Brain microvascular endothelial cell (primary cell): ENCODE results near the gene ZNF628.

Experiments
- DNase-seq: peaks from one replicate; pipeline ENCODE4 v3.0.0-alpha.2; 2020
- H3K27ac ChIP-seq: fragments of 250-450 bp; sonication (Bioruptor Pico); 2 replicates; pipeline ENCODE4 v1.5.1; 2020; ENCODE audit warnings: mild to moderate bottlenecking, moderate library complexity
- H3K27me3 ChIP-seq: fragments of 250-450 bp; sonication (Bioruptor Pico); replicated peaks from 2 replicates; pipeline ENCODE4 v1.5.1; 2020; ENCODE audit warnings: mild to moderate bottlenecking
- H3K36me3 ChIP-seq: fragments of 250-450 bp; sonication (Bioruptor Pico); replicated peaks from 2 replicates; pipeline ENCODE4 v1.5.1; 2020; ENCODE audit warnings: mild to moderate bottlenecking
- H3K4me3 ChIP-seq: 2 replicates; pipeline ENCODE4 v1.5.1; 2011; ENCODE audit warnings: low read depth, mild to moderate bottlenecking, control low read depth, low read length, moderate library complexity
- in situ Hi-C: cut with HindIII; loops from 2 replicates; pipeline ENCODE4 v1.10.0; 2017; ENCODE audit warnings: low sequenced_read_pairs, low pct_ligation_motif_present
- TF ChIP-seq, protein P1 (sequence below): IDR thresholded peaks from 2 replicates; pipeline ENCODE4 v1.5.1; 2011; ENCODE audit warnings: low read depth, mild to moderate bottlenecking, moderate library complexity, low read length, control low read depth, inconsistent platforms; ENCODE audit errors: missing control alignments

The ZNF628 gene

GRCh38 chr19:55486971-55487923 is 10.8 kb downstream of the ZNF628 start:
- H3K27me3 ChIP-seq, result no peaks in the 10 kb centered on the region
- in situ Hi-C loops, result no loop called here
- DNase-seq, result peak; percentile 88
- H3K4me3 ChIP-seq, result peak overlapping the region; percentile 9
- peak overlapping the region; percentile 84 for H3K27ac ChIP-seq
- peaks cover 6% of the 10 kb centered on the region for H3K36me3 ChIP-seq
- TF ChIP-seq, protein P1, sequence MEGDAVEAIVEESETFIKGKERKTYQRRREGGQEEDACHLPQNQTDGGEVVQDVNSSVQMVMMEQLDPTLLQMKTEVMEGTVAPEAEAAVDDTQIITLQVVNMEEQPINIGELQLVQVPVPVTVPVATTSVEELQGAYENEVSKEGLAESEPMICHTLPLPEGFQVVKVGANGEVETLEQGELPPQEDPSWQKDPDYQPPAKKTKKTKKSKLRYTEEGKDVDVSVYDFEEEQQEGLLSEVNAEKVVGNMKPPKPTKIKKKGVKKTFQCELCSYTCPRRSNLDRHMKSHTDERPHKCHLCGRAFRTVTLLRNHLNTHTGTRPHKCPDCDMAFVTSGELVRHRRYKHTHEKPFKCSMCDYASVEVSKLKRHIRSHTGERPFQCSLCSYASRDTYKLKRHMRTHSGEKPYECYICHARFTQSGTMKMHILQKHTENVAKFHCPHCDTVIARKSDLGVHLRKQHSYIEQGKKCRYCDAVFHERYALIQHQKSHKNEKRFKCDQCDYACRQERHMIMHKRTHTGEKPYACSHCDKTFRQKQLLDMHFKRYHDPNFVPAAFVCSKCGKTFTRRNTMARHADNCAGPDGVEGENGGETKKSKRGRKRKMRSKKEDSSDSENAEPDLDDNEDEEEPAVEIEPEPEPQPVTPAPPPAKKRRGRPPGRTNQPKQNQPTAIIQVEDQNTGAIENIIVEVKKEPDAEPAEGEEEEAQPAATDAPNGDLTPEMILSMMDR, result no peak

DNA sequence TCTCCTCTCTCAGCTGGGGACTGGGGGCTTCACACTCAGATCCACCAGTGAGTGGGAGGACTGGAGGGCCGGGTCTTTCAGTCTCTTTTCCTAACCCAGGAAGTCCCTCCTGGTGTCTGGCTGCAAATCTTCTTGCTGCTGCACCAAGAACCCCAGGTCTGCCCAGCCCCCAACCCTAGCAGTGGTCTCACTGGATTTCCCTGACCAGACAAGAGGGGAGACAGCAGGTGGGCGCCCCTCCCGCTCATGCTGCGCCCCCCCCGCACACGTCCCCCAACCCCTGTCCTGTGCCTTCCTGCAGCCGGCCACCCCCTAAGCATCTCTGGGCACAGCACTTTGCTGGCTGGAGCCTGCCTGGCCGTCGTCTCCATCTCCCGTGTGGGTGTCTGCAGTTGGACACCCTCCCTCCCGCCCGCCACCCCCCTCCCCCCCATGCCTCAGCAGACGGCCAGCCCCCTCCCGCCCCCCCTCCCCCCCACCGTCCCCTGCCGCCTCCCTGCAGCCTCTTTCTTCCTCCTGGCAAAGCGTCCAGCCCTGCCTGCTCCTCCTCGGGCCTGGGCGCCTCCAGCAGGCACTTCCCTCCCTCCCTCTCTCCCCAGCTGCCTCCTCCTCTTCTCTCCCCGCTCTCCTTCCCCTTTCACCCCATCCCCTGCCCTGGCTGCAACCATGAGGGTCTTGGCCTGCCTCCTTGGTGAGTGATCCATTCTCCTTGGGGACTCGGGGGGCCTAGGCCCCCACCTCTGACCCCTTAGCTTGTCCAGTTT is 11.7 kb downstream of the ZNF628 start, which contains the start of gene SSC5D:
SSC5D (plus strand) TSS at position 513 of the 764 bp plus-strand sequence; CDS start at position 667, 154 bp downstream.
- Histone ChIP-seq H3K4me3 (peak within 1 kb of the TSS; percentile 32), H3K27ac (peak within 1 kb of the TSS; percentile 84)
- TF ChIP-seq, protein P1, result no peak

GRCh38 chr19:55488986-55489710 is 12.7 kb downstream of the ZNF628 start:
- TF ChIP-seq, protein P1, result no peak
- Histone ChIP-seq H3K27me3 (no peaks in the 10 kb centered on the region), H3K27ac (no peak overlapping the region), H3K36me3 (no peaks in the 10 kb centered on the region), H3K4me3 (no peak overlapping the region)
- DNase-seq, result no peak
- in situ Hi-C loops, result no loop called here

More for the DNA sequence above, 11.7 kb downstream of the ZNF628 start, which contains the start of gene SSC5D:
- Histone ChIP-seq H3K27me3 (no peaks in the 10 kb centered on the region), H3K36me3 (peaks cover under 1% of the 10 kb centered on the region)
- no peak for DNase-seq
- in situ Hi-C loops, result no loop called here

DNA sequence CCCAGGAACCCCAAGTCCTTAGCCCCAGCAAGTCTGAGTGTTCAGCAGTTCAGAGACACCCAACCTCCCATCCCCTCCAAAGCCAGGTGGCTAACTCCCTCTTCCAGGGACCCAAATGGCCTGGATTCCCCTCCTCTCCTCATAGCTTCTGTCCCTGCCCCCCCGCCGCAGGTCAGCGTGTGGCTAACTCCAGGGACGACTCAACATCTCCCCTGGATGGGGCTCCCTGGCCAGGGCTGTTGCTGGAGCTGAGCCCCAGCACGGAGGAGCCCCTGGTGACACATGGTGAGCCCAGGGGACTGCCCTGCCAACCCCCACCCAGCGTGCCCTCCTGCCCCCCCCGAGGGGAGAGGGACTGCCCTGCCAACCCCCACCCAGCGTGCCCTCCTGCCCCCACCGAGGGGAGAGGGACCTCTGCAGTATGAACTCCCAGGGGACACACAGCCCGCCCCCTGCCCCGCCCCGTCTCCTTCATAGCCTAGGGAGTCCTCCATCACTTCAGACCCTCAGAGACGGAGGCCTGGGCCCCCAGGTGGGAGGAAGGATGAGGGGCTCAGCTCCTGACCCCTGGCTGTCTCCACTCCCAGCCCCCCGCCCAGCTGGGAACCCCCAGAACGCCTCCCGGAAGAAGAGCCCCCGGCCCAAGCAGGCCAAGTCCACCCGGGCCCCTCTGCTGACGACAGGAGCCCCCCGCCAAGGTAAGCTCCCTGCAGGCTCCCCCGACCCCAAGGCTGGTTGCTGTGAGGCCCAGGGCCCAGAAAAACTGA is 13.5 kb downstream of the ZNF628 start:
- no peaks in the 10 kb centered on the region for H3K36me3 ChIP-seq
- in situ Hi-C loops, result no loop called here
- H3K4me3 ChIP-seq, result no peak overlapping the region

More for the DNA sequence above, 13.5 kb downstream of the ZNF628 start:
- TF ChIP-seq, protein P1, result no peak
- no peak for DNase-seq
- no peak overlapping the region for H3K27ac ChIP-seq
- H3K27me3 ChIP-seq, result no peaks in the 10 kb centered on the region
